ENCODE measurements around the gene PINK1. TPM values are rescaled to one million over a fixed set of nuclear protein-coding genes. Genes with fewer than 3 reads are reported as not detected.

Gene PINK1
- polyA plus RNA-seq, 4 donors = 35.1 to 120 (median 60.6) TPM

- whole genome bisulfite sequencing, 3 donors = 66 to 79% (median 68%) methylated on average over 17 of the region's 17 CpGs
- FAIRE-seq (no peak), DNase-seq (no peak)
- Histone ChIP-seq H3K36me3 (ENCODE audit: control insufficient read depth in 3 of 3, insufficient read depth in 2 of 3, low read depth in 1 of 3, low read length in 3 of 3) (no peaks in the 10 kb centered on the region), H3K4me3 (ENCODE audit: low read depth in 1 of 3, low read length in 3 of 3) (no peak overlapping the region), H3K9me3 (ENCODE audit: control insufficient read depth in 2 of 2, insufficient read depth in 1 of 2, low read depth in 1 of 2, low read length in 1 of 2) (no peaks in the 10 kb centered on the region), H3K4me1 (ENCODE audit: control insufficient read depth in 3 of 3, insufficient read depth in 2 of 3, low read depth in 1 of 3, low read length in 2 of 3) (peaks cover 0 to 10% (median 4%) of the 10 kb centered on the region in 3 donors), H3K27me3 (ENCODE audit: control insufficient read depth in 3 of 3, insufficient read depth in 3 of 3, low read length in 3 of 3) (no peaks in the 10 kb centered on the region), H3K27ac (ENCODE audit: low read depth in 1 of 3, low read length in 2 of 3) (no peak overlapping the region)
Observed at GRCh38 chr1:20700636-20701215, 67.5 kb downstream of the PINK1 start.

Other genes with a start within 250 kb of the PINK1 start
- 100 to 1,000 TPM in 3 of 4 donors, 10 to 100 TPM in 1; 27.0 to 260 (median 123) TPM for gene CAMK2N1, start 147.2 kb upstream of the PINK1 start, polyA plus RNA-seq
- gene MUL1, start 125.3 kb upstream of the PINK1 start, polyA plus RNA-seq = 10 to 100 TPM in 3 of 4 donors, 1 to 10 TPM in 1; 6.9 to 22.8 (median 16.7) TPM
- under 1 TPM in 3 of 4 donors, not detected in 1; 0.16 to 0.75 (median 0.27) TPM for gene FAM43B, start 80.9 kb upstream of the PINK1 start, polyA plus RNA-seq
- 10 to 100 TPM in 1 of 4 donors, 1 to 10 TPM in 2, under 1 TPM in 1; 0.58 to 53.0 (median 4.4) TPM for gene CDA, start 44.4 kb upstream of the PINK1 start, polyA plus RNA-seq
- 100 to 1,000 TPM in 2 of 4 donors, 10 to 100 TPM in 2; 64.2 to 280 (median 162) TPM for gene DDOST, start 27.9 kb downstream of the PINK1 start, polyA plus RNA-seq
- gene KIF17, start 84.5 kb downstream of the PINK1 start, polyA plus RNA-seq = 1 to 10 TPM; 1.3 to 2.7 (median 2.4) TPM
- 1 to 10 TPM in 1 of 4 donors, under 1 TPM in 3; 0.07 to 1.1 (median 0.16) TPM for gene SH2D5, start 99.2 kb downstream of the PINK1 start, polyA plus RNA-seq
- 100 to 1,000 TPM in 2 of 4 donors, 10 to 100 TPM in 2; 56.4 to 241 (median 89.0) TPM for gene HP1BP3, start 153.8 kb downstream of the PINK1 start, polyA plus RNA-seq